OCI-LY1 (cell line): Measurements from ENCODE around the gene FILIP1L.

Source experiments
- EZH2 ChIP-seq: fragments of 200-600 bp; sonication (generic), shearing (Covaris generic); IDR thresholded peaks from 2 replicates; pipeline ENCODE4 v1.8.0; 2017; ENCODE audit warnings: borderline replicate concordance, mixed run types, mild to moderate bottlenecking, antibody characterized with exemption, low read length, moderate library complexity, mixed read lengths
- TF ChIP-seq, protein P1 (sequence below): fragments of 200-600 bp; sonication (generic), shearing (Covaris generic); IDR thresholded peaks from 2 replicates; pipeline ENCODE4 v1.5.1; 2017; ENCODE audit warnings: mild to moderate bottlenecking, antibody characterized with exemption, low read length, moderate library complexity, mixed read lengths

DNA sequence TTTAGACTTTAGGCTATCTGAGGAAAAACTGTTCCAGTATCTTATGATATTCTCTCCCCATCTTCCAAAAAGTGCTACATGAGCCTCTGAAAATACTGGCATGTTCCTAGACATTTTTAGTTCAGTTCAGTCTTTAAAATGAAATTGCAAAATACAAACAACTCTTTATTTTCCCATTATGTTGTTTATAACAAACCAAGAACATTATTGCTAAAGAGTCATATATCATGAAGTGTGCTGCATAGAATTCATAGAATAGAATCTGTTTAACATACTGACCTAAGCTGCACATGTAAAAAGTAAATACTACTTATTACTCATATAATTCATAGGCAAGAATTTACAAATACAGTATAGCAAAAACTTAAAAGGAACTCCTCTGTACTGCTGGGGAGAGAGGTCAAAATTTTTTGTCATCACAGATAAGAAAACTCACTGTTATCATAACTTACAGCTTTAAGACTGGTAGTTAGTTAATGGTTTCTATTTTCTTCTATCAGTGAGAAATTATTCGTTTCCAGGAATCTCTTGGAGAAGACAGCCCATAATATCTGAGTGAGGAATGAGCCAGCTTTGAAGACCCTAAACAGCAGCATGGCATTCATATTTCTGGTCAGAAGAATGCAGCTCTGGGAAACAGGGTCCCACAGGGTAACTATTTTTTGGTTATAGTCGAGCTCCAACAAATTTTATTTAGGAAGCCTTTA lies 32.2 kb downstream of the FILIP1L start:
- TF ChIP-seq, protein P1, sequence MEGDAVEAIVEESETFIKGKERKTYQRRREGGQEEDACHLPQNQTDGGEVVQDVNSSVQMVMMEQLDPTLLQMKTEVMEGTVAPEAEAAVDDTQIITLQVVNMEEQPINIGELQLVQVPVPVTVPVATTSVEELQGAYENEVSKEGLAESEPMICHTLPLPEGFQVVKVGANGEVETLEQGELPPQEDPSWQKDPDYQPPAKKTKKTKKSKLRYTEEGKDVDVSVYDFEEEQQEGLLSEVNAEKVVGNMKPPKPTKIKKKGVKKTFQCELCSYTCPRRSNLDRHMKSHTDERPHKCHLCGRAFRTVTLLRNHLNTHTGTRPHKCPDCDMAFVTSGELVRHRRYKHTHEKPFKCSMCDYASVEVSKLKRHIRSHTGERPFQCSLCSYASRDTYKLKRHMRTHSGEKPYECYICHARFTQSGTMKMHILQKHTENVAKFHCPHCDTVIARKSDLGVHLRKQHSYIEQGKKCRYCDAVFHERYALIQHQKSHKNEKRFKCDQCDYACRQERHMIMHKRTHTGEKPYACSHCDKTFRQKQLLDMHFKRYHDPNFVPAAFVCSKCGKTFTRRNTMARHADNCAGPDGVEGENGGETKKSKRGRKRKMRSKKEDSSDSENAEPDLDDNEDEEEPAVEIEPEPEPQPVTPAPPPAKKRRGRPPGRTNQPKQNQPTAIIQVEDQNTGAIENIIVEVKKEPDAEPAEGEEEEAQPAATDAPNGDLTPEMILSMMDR, result no peak
- TF ChIP-seq EZH2, result no peak
